UCSD-AML1 (cell line): ENCODE data around the gene TMEM170A.

Experiments used
- DNase-seq: peaks from one replicate; lab custom pipeline; 2025; ENCODE audit not compliant: unreplicated experiment; lab: John Stamatoyannopoulos, UW

TMEM170A gene

GRCh38 chr16:75406943-75407342 lies 57.5 kb downstream of the TMEM170A start:
- DNase-seq = no peak

GRCh38 chr16:75402821-75403475 lies 61.5 kb downstream of the TMEM170A start:
- DNase-seq = no peak

- DNase-seq = no peak
These were observed 62.2 kb downstream of the TMEM170A start for GRCh38 chr16:75402159-75402820.

GRCh38 chr16:75401691-75402090 lies 62.8 kb downstream of the TMEM170A start:
- no peak for DNase-seq

GRCh38 chr16:75398333-75398732 lies 66.2 kb downstream of the TMEM170A start:
- no peak for DNase-seq

GRCh38 chr16:75394941-75395340 lies 69.5 kb downstream of the TMEM170A start:
- no peak for DNase-seq
